ENCODE results near the gene TMEM184A. TPM values are rescaled to one million over a fixed set of nuclear protein-coding genes. Genes with fewer than 3 reads are reported as not detected.

The TMEM184A gene
- total RNA-seq, 1 experiment from 2014 or later = 21.4 TPM

DNA sequence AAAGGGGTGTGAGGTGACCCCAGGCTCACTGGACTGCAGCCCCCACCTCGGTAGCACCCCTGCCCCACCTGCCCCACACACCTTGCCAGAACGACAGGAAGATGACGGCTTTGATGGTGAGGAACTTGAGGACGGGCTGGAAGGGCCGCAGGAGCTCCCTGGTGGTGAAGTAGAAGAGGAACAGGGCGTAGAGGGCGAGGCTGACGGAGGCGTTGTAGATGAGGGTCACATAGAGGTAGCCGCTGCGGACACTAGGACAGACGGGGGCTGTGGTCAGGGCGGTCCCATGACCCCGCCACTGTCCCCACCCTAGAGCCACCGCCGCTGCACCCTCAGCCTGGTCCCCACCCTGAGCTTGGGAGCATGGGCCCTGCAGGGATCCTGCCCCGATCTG lies 7.6 kb downstream of the TMEM184A start:
- Histone ChIP-seq H3K9me3 (ENCODE audit: insufficient read depth, low read depth) (no peaks in the 10 kb centered on the region), H3F3A (ENCODE audit: insufficient read depth, low read depth) (peaks cover 17% of the 10 kb centered on the region; the same call in 1 of the 2 replicates), H4K20me1 (ENCODE audit: insufficient read depth) (peaks cover 21% of the 10 kb centered on the region; the same call in 1 of the 2 replicates), H3K4me3 (no peak overlapping the region), H3K9me2 (ENCODE audit: insufficient read depth) (no peaks in the 10 kb centered on the region), H3K36me3 (ENCODE audit: low read depth) (no peaks in the 10 kb centered on the region; the same call in 1 of the 2 replicates), H3K27ac (no peak overlapping the region), H3K79me2 (ENCODE audit: low read depth) (no peaks in the 10 kb centered on the region), H3K4me1 (replicated peaks; ENCODE audit: insufficient read depth) (no peaks in the 10 kb centered on the region), H3K4me2 (no peak overlapping the region), H3K27me3 (ENCODE audit: insufficient read depth, low read depth) (no peaks in the 10 kb centered on the region), H2AFZ (no peak overlapping the region)
- ChIA-PET POLR2A (ENCODE audit: unreplicated experiment) (no interaction called here), CTCF (interaction anchor here (0.6 kb wide), 1 partner anchor 74 kb away, joined by 3 read pairs; no protein-coding TSS in a partner anchor)
- no peak for TF ChIP-seq EZH2 (IDR thresholded peaks at IDR 0.05; ENCODE audit: low read depth)
- TF ChIP-seq, protein P1, sequence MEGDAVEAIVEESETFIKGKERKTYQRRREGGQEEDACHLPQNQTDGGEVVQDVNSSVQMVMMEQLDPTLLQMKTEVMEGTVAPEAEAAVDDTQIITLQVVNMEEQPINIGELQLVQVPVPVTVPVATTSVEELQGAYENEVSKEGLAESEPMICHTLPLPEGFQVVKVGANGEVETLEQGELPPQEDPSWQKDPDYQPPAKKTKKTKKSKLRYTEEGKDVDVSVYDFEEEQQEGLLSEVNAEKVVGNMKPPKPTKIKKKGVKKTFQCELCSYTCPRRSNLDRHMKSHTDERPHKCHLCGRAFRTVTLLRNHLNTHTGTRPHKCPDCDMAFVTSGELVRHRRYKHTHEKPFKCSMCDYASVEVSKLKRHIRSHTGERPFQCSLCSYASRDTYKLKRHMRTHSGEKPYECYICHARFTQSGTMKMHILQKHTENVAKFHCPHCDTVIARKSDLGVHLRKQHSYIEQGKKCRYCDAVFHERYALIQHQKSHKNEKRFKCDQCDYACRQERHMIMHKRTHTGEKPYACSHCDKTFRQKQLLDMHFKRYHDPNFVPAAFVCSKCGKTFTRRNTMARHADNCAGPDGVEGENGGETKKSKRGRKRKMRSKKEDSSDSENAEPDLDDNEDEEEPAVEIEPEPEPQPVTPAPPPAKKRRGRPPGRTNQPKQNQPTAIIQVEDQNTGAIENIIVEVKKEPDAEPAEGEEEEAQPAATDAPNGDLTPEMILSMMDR (conservative IDR thresholded peaks at IDR 0.05) = peak; percentile 22; the same call in 1 of the 2 replicates
- no TSS peak for BruUV-seq (replicated peaks)
- no peak for DNase-seq
- intact Hi-C loops (cut with micrococcal nuclease; ENCODE audit: unreplicated experiment) = no loop called here

DNA sequence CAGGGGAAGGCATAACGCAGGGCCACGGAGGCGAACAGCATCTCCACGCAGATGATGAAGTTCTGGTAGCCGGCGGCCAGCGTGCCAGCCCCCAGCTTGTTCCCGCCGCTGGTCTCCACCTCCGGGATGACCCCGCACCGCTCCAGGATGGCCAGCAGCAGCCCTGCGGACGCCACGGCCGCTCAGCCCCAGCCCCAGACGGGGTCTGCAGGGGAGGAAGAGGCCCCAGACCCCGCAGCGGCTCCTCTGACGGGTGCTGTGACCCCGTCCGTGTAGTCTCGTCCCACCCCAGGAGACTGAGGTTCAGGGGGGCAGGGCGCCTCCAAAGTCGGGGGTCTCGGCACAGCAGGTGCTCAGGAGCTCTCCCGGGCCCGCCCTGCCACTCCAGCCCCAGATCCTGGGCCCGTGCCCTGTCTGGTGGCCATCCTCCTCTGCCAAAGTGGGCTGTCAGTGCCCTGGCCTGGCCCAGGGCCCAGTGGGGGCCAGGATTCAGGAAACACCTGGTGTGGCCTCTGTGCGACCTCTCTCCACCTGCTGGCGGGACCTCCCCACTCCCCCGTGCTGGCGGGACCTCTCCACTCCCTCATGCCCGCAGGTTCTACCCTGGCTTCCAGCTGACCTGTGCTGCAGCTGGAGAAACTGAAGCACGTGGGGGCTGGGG lies 8.1 kb downstream of the TMEM184A start:
- CTCF ChIA-PET = no interaction called here
- H3K27ac ChIP-seq = no peak overlapping the region

DNA sequence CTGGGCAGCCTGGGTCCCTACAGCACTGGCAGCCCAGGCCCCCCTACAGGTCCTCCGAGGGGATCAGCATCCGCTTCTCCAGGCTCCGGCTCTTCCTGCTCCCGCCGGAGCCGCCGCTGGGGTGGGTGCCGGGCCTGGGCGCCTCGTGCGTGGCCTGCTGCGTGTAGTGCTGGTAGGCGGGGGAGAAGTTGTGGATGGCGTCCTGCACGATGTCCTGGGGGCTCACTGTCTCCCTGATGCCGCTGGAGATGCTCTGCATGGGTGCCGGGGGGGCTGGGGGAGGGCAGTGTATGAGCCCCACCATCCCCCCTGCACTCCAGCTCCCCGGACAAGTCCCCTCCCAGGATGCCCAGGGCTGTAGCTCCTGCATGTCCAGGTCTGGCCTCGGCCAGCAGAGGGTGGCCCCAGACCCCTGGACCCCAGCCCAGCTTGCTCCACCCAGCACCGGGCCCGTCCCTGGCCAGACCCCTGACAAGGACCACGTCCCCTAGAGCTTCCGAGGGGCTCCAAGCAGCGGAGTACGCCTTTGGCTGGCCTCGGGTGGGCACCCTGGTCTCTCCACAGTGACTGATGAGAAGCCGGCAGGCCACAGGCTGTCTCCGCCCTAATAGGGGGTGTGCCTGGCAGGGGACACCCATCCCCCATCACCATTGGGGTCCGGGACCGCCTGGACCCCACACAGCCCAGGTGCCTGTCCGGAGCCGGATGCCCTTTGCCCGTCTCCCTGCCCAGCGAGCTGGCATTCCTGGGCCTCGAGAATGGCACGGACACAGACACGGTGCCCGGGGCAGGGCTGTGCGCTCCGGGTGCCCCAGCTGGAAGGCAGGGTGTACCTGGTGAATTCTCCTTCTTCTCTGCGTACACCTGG lies 8.9 kb downstream of the TMEM184A start:
- Histone ChIP-seq H3K36me3 (ENCODE audit: low read depth) (no peaks in the 10 kb centered on the region; the same call in 1 of the 2 replicates), H3K79me2 (ENCODE audit: low read depth) (no peaks in the 10 kb centered on the region), H3K4me1 (replicated peaks; ENCODE audit: insufficient read depth) (no peaks in the 10 kb centered on the region), H3K27ac (no peak overlapping the region), H3K4me3 (no peak overlapping the region), H3K4me2 (no peak overlapping the region), H2AFZ (no peak overlapping the region), H4K20me1 (ENCODE audit: insufficient read depth) (peaks cover 28% of the 10 kb centered on the region), H3F3A (ENCODE audit: insufficient read depth, low read depth) (peaks cover 30% of the 10 kb centered on the region), H3K27me3 (ENCODE audit: insufficient read depth, low read depth) (no peaks in the 10 kb centered on the region), H3K9me2 (ENCODE audit: insufficient read depth) (no peaks in the 10 kb centered on the region), H3K9me3 (ENCODE audit: insufficient read depth, low read depth) (no peaks in the 10 kb centered on the region)
- no peak for TF ChIP-seq EZH2 (IDR thresholded peaks at IDR 0.05; ENCODE audit: low read depth)
- TF ChIP-seq, protein P1 (conservative IDR thresholded peaks at IDR 0.05) = no peak
- DNase-seq = no peak
- intact Hi-C loops (cut with micrococcal nuclease; ENCODE audit: unreplicated experiment) = no loop called here
- BruUV-seq (replicated peaks) = no TSS peak
- CTCF ChIA-PET = no interaction called here
- POLR2A ChIA-PET (ENCODE audit: unreplicated experiment) = no interaction called here

More for the DNA sequence above, 8.1 kb downstream of the TMEM184A start:
- H3F3A ChIP-seq (ENCODE audit: insufficient read depth, low read depth) = peaks cover 23% of the 10 kb centered on the region
- no peaks in the 10 kb centered on the region; the same call in 1 of the 2 replicates for H3K36me3 ChIP-seq (ENCODE audit: low read depth)
- H3K79me2 ChIP-seq (ENCODE audit: low read depth) = no peaks in the 10 kb centered on the region
- no peaks in the 10 kb centered on the region for H3K9me2 ChIP-seq (ENCODE audit: insufficient read depth)
- no peaks in the 10 kb centered on the region for H3K9me3 ChIP-seq (ENCODE audit: insufficient read depth, low read depth)
- POLR2A ChIA-PET (ENCODE audit: unreplicated experiment) = interaction anchor here (0.6 kb wide), 1 partner anchor 20 kb away, joined by 3 read pairs; no protein-coding TSS in a partner anchor
- no peak overlapping the region for H3K4me3 ChIP-seq
- H3K27me3 ChIP-seq (ENCODE audit: insufficient read depth, low read depth) = no peaks in the 10 kb centered on the region
- TF ChIP-seq EZH2 (IDR thresholded peaks at IDR 0.05; ENCODE audit: low read depth) = no peak
- TF ChIP-seq, protein P1 (conservative IDR thresholded peaks at IDR 0.05) = no peak
- BruUV-seq (replicated peaks) = no TSS peak
- intact Hi-C loops (cut with micrococcal nuclease; ENCODE audit: unreplicated experiment) = no loop called here
- H3K4me1 ChIP-seq (replicated peaks; ENCODE audit: insufficient read depth) = no peaks in the 10 kb centered on the region
- H3K4me2 ChIP-seq = no peak overlapping the region
- peaks cover 27% of the 10 kb centered on the region for H4K20me1 ChIP-seq (ENCODE audit: insufficient read depth)
- no peak for DNase-seq
- H2AFZ ChIP-seq = no peak overlapping the region

Measured in PC-9 (cell line).